ENCODE results near the gene TET3. TPM values are rescaled to one million over a fixed set of nuclear protein-coding genes. Genes with fewer than 3 reads are reported as not detected.

The TET3 gene
- total and polyA plus RNA-seq, 9 of the 15 experiments (the other 6 are each of a cell fraction or from before 2014, with no cell fraction given), result 0.35 to 16.3 (median 5.5) TPM

DNA sequence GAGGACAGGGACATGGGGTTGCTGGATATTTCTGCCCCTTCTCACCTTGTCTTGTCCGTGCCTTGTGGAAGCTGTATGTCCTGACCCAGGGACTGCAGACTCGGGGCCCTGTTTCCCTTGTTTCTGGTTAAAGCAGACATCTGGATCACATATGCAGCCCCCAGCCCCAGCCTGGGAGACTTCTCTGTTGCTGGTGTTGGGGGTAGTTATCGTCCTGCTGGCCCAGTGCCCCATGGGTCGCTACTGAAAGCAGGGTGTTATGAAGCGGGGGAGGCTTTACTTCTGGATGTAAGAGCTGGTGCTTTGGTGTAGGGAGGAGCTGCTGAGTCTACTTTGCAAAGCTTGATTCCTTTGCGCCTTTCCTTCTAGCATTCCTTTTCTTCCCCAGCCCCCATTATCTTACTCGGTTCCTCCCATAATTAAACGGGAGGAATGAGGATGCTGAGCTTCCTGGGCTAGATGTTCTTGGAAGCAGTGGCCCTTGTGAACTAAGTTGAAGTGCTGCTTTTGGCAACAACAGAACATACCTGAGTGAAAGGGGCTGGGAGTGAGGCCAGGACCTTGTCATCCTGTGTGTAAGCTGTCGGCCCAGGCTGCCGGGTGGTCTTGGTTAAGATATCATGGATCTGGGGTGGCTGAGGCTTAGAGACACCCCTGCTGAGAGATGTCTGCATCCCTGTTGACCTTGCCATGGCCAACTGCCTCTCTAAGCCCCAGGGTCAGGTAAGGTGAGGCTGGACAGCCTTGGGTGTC is 3.4 kb downstream of the TET3 start:
- no peak for ATAC-seq
- no TSS peak for BruUV-seq (replicated peaks)
- WGBS (ENCODE audit: insufficient coverage, low coverage, missing lambda C conversion rate), result 24% methylated on average over 9 of the region's 10 CpGs
- Histone ChIP-seq H3K4me3 (peak overlapping the region; percentile 38), H3K4me1 (replicated peaks in 1 of 2; ENCODE audit: control insufficient read depth in 2 of 2, insufficient read depth in 2 of 2, low read length in 2 of 2) (peaks cover 45 to 47% of the 10 kb centered on the region in 2 experiments), H3K36me3 (ENCODE audit: control insufficient read depth, insufficient read depth, low read length) (peaks cover 45% of the 10 kb centered on the region), H3K27me3 (ENCODE audit: control insufficient read depth in 2 of 2, insufficient read depth in 2 of 2, low read length in 2 of 2) (no peaks in the 10 kb centered on the region), H3K27ac (ENCODE audit: extremely low read depth, low read depth, low read length) (no peak overlapping the region; the same call in 2 of the 3 replicates), H3K4me2 (ENCODE audit: insufficient read depth, low read length) (peak overlapping the region; percentile 79), H3K79me2 (ENCODE audit: control insufficient read depth, insufficient read depth, low read length) (peaks cover 70% of the 10 kb centered on the region), H3K9me1 (ENCODE audit: control insufficient read depth, insufficient read depth, low read length) (peaks cover 6% of the 10 kb centered on the region), H2AFZ (ENCODE audit: low read depth, low read length) (peak overlapping the region; percentile 43; the same call in 1 of the 2 replicates), H3K9me3 (replicated peaks; ENCODE audit: control insufficient read depth, insufficient read depth, low read depth, low read length) (no peaks in the 10 kb centered on the region), H3K9ac (ENCODE audit: insufficient read depth in 1 of 2, low read depth in 2 of 2, low read length in 2 of 2) (peak overlapping the region; percentile 64 to 95), H4K20me1 (replicated peaks; ENCODE audit: control insufficient read depth, insufficient read depth, low read length) (peaks cover 24% of the 10 kb centered on the region; the same call in 1 of the 2 replicates)
- CTCF ChIA-PET (ENCODE audit: low intra/inter-chr PET ratio), result interaction anchor here (0.7 to 0.9 kb wide), 3 partner anchors 80 to 166 kb away, joined by 4 read pairs; no protein-coding TSS in a partner anchor
- in situ Hi-C loops (cut with MboI), result no loop called here
- no peak for DNase-seq (ENCODE audit: extremely low read depth in 1 of 4, low spot score in 3 of 4)
- FAIRE-seq, result peak; percentile 37
- intact Hi-C loops (cut with micrococcal nuclease), result loop anchor here (1.0 to 10.0 kb wide), 3 partner anchors 67 to 163 kb away; partner anchors contain the start of gene STAMBP
- POLR2A ChIA-PET, result interaction anchor here (0.6 to 4.9 kb wide), 12 partner anchors 9 to 190 kb away, joined by 3 to 23 read pairs (median 5); partner anchors contain the start of genes DGUOK and MOB1A
- TF ChIP-seq ZNF445 (CRISPR knock-in tag; IDR thresholded peaks at IDR 0.05; ENCODE audit: low read depth), result no peak
- no peak; the same call in 1 of the 2 replicates for TF ChIP-seq ARID4B (CRISPR knock-in tag; IDR thresholded peaks at IDR 0.05)
- TF ChIP-seq RNF2 (IDR thresholded peaks at IDR 0.05), result no peak
- no peak for TF ChIP-seq RAD21 (CRISPR knock-in tag; conservative IDR thresholded peaks at IDR 0.05 in 1 of 2, IDR thresholded peaks at IDR 0.05 in 1 of 2)
- TF ChIP-seq ZNF146 (CRISPR knock-in tag; IDR thresholded peaks at IDR 0.05; ENCODE audit: unreplicated experiment), result no peak
- TF ChIP-seq TAF9B (IDR thresholded peaks at IDR 0.05; ENCODE audit: partially characterized antibody), result no peak
- TF ChIP-seq, protein P1, sequence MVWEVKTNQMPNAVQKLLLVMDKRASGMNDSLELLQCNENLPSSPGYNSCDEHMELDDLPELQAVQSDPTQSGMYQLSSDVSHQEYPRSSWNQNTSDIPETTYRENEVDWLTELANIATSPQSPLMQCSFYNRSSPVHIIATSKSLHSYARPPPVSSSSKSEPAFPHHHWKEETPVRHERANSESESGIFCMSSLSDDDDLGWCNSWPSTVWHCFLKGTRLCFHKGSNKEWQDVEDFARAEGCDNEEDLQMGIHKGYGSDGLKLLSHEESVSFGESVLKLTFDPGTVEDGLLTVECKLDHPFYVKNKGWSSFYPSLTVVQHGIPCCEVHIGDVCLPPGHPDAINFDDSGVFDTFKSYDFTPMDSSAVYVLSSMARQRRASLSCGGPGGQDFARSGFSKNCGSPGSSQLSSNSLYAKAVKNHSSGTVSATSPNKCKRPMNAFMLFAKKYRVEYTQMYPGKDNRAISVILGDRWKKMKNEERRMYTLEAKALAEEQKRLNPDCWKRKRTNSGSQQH (CRISPR knock-in tag; IDR thresholded peaks at IDR 0.05), result no peak
- no peak for TF ChIP-seq ZFP91 (CRISPR knock-in tag; IDR thresholded peaks at IDR 0.05)
- TF ChIP-seq ZNF134 (CRISPR knock-in tag; conservative IDR thresholded peaks at IDR 0.05), result no peak

Data from K562 (cell line).